ENCODE data around the gene PDGFC.

Gene PDGFC

DNA sequence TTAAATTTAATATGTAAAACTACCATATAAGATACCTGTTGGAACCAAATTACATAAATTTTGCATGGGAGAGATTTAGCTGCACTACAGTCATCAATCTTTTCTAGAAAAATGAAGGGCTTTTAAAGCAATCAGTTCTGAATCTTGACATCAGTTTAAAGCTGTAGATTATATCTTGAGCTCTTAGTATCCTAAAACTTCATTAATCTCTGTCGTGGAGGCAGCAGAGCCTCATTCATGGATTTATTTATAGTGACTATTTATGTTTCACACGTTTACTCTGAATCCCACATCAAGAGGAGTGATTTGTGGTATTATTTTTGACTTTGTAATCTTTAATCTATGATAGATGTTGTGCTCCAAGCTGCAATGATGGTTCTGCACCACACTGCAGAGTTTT, 175.9 kb downstream of the PDGFC start:
- no peak overlapping the region for H3K4me3 ChIP-seq (ENCODE audit: low read length)
- TF ChIP-seq ZNF274 (IDR thresholded peaks at IDR 0.05; ENCODE audit: low read depth, low read length): no peak

- TF ChIP-seq ZNF274 (IDR thresholded peaks at IDR 0.05; ENCODE audit: low read depth, low read length): no peak
- H3K4me3 ChIP-seq (ENCODE audit: low read length): no peak overlapping the region
Measured at GRCh38 chr4:156794863-156795262, 176.7 kb downstream of the PDGFC start.

GRCh38 chr4:156792462-156793085, 179.0 kb downstream of the PDGFC start:
- no peak for TF ChIP-seq ZNF274 (IDR thresholded peaks at IDR 0.05; ENCODE audit: low read depth, low read length)
- no peak overlapping the region for H3K4me3 ChIP-seq (ENCODE audit: low read length)

DNA sequence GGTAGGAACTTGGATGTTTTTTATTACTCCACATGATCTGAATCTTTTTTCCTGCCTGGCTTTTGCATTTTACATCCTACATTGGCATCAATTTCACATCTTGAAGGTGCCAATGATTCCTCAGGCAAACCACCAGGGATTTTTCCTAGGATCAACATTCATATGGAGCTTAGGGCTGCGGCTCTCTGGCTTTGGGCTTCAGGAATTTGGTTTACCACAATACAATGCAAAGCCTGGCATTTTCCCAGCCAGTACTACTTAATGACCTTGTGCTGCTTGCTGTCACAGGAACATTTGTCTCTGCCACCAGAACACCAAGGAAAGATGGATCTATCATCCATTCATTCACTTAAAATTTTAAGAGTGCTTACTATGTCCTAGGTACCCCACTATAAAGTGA, 180.7 kb downstream of the PDGFC start:
- no peak for TF ChIP-seq ZNF274 (IDR thresholded peaks at IDR 0.05; ENCODE audit: low read depth, low read length)
- H3K4me3 ChIP-seq (ENCODE audit: low read length): no peak overlapping the region

DNA sequence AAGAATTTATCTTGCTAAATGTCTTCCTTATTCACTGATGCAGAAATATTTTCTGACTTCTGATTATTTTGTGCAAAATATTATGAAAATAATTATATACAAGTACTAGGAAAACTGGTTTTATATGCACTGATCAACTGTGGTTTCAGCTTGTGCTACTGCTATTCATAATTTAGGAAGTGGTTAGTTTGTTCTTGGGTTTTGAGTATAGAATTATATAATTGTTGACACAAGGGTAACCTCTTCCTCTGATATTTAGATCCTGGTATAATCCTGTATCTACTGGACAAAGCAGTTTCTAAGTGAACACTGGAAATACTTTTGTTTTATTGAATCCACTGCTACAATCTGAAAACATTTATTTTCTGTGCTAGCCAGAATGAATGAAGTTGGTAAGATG, 182.8 kb downstream of the PDGFC start:
- TF ChIP-seq ZNF274 (IDR thresholded peaks at IDR 0.05; ENCODE audit: low read depth, low read length): no peak
- H3K4me3 ChIP-seq (ENCODE audit: low read length): no peak overlapping the region

DNA sequence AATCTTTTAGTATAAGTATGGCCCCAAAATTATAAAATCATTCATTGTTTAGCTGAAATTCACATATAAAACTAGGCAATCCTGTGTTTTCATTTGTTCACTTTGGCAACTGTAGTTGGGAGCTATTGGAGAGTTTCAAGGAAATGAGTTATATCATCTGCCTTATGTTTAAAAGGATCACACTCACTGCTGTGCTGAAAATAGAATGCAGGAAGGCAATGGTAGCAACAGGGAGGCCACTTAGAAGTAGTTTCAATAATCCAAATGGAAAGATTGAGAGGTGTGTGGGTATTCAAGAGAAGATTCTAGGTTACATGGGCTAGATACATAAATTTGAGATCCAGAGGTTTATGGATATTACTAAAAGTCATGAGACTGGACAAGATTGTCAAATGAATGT, 184.9 kb downstream of the PDGFC start:
- no peak for TF ChIP-seq ZNF274 (IDR thresholded peaks at IDR 0.05; ENCODE audit: low read depth, low read length)
- no peak overlapping the region for H3K4me3 ChIP-seq (ENCODE audit: low read length)

DNA sequence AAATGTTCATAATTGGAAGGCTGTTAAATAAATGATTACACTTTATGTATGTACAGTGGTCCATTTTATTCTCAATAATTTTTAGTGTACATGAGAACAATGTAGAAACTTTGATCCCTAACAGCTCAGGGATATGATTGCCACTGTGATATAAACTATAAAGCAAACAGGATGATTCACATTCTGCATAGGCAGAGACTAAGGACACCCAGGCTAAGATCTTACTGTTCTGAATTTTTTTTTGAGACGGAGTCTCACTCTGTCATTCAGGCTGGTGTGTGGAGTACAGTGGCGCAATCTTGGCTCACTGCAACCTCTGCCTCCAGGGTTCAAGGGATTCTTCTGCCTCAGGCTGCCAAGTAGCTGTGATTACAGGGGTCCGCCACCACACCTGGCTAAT, 186.6 kb downstream of the PDGFC start:
- no peak overlapping the region for H3K4me3 ChIP-seq (ENCODE audit: low read length)
- TF ChIP-seq ZNF274 (IDR thresholded peaks at IDR 0.05; ENCODE audit: low read depth, low read length): no peak

GRCh38 chr4:156783966-156784365, 187.6 kb downstream of the PDGFC start:
- H3K4me3 ChIP-seq (ENCODE audit: low read length): no peak overlapping the region
- no peak for TF ChIP-seq ZNF274 (IDR thresholded peaks at IDR 0.05; ENCODE audit: low read depth, low read length)

DNA sequence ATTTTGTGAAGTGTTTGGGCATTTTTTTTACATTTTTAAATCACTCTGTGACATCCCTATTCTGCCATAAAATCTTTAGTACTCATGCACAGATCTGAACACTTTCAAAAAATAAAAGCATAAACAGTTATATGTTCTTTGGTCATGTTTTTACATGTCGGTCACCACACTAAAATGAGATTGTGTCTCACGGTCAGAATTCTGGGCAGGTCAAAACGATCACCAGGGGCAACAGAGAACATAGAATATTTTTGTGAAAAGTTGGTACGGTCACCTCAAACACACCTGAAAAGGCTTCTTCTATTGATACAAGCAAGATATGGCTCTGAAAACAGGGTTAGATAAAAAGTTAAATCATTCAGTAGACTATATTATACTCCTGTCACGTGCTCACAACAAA, 189.1 kb downstream of the PDGFC start:
- no peak overlapping the region for H3K4me3 ChIP-seq (ENCODE audit: low read length)
- TF ChIP-seq ZNF274 (IDR thresholded peaks at IDR 0.05; ENCODE audit: low read depth, low read length): no peak

DNA sequence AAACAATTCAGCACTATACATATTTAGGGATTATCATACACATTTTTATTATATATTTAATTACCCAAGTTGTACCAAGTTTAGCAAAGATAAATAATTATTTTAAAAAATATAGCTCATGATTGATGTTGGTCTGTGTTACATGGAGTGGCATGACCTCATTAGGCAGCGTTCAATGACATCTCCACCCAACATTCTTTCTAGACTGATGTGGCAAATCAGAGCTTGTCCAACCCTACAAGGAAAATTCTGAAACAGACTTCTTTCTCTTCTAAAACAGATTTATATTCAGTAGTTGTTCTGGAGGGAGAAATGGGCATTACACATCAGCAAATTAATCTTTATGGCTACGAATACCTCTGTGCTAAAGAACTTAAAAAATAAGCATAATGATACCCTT, 189.7 kb downstream of the PDGFC start:
- no peak for TF ChIP-seq ZNF274 (IDR thresholded peaks at IDR 0.05; ENCODE audit: low read depth, low read length)
- H3K4me3 ChIP-seq (ENCODE audit: low read length): no peak overlapping the region

DNA sequence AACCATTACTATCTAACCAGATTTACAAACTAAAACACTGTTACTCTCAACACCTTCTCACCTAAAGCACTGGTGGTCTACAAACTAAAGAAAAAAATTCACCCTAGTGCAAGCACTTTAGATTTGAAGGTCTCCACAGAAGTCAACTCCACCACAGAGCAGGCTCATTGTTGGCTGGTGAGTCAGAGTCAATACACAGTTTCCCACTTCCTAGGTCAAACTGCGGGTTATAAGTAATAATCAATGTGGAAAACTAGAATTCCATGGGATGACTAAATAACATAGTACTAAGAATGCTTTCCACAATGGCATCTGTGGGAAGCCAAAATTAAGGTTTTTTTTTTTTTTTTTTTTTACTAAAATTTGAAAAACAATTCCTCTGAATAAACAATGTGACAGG, 191.8 kb downstream of the PDGFC start:
- H3K4me3 ChIP-seq (ENCODE audit: low read length): no peak overlapping the region

GRCh38 chr4:156779042-156779441, 192.6 kb downstream of the PDGFC start:
- no peak for TF ChIP-seq ZNF274 (IDR thresholded peaks at IDR 0.05; ENCODE audit: low read depth, low read length)
- H3K4me3 ChIP-seq (ENCODE audit: low read length): no peak overlapping the region

More for the DNA sequence above, 191.8 kb downstream of the PDGFC start:
- TF ChIP-seq ZNF274 (IDR thresholded peaks at IDR 0.05; ENCODE audit: low read depth, low read length): no peak

DNA sequence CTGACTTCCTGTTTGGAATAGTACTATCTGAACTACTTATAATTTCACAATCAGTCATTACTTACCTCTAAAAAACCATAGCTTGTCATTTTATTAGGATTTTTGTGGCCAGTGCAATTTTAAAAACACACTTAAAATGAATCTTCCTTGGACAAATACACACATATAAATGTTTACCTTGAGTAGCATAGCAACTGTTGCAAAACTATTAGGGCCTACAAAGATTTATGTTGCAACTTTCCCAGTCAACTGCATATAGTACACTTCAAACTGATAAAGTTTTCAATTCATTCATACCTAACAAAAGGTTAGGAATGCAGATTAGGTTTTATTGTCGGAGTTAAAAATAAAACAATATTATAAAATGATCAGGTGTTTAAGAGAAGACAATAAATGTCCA, 193.0 kb downstream of the PDGFC start:
- no peak overlapping the region for H3K4me3 ChIP-seq (ENCODE audit: low read length)

DNA sequence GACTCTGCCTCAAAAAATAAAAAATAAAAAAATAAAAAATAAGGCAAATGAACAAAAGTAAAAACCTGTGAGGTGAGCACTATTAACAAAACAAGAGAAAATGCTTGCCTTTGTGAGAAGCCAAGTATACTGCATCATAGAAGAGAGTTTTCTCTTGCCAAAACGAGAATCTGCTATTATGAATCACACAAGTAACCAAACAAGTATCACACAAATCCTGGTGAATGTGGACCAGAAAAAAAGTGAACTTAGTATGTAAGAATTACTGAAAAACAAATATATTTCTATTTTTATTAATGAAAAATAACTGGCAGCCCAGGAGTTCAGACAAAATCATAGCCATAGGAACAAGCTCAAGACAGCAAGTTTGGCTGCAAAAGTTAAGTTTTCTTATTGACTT, 193.5 kb downstream of the PDGFC start:
- no peak overlapping the region for H3K4me3 ChIP-seq (ENCODE audit: low read length)
- no peak for TF ChIP-seq ZNF274 (IDR thresholded peaks at IDR 0.05; ENCODE audit: low read depth, low read length)

More for the DNA sequence above, 193.0 kb downstream of the PDGFC start:
- TF ChIP-seq ZNF274 (IDR thresholded peaks at IDR 0.05; ENCODE audit: low read depth, low read length): no peak

- no peak for TF ChIP-seq ZNF274 (IDR thresholded peaks at IDR 0.05; ENCODE audit: low read depth, low read length)
- no peak overlapping the region for H3K4me3 ChIP-seq (ENCODE audit: low read length)
Measured at GRCh38 chr4:156775813-156776212, 195.8 kb downstream of the PDGFC start.

- TF ChIP-seq ZNF274 (IDR thresholded peaks at IDR 0.05; ENCODE audit: low read depth, low read length): no peak
- H3K4me3 ChIP-seq (ENCODE audit: low read length): no peak overlapping the region
Measured at GRCh38 chr4:156774422-156774821, 197.2 kb downstream of the PDGFC start.

All from GM08714 (cell line).